GM19099 (cell line): Measurements from ENCODE around the gene MYMK.

Source experiments
- POLR2A ChIP-seq: IDR thresholded peaks from 3 replicates; pipeline ENCODE4 v1.6.1; 2011; ENCODE audit warnings: low read depth; ENCODE audit not compliant: insufficient read length; ENCODE audit errors: extremely low read depth

Gene MYMK

DNA sequence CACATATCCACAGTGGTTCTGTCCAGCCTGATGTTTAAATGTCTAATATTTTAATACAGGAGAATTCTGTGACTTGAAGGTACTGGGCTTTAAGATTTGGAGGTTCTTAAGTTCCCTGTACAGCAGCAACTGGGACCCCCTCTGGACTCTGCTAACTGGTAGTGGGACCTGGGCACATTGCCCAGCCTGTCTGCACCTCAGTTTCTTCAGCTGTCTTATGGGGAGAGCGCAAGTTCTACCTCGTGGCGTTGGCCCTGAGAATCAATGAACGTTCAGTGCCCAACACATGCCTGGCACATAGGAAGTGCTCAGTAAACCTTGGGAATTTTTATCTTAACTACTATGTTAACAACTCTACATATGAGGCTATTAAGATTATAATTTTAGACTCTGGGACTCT lies 47.3 kb downstream of the MYMK start:
- no peak for TF ChIP-seq POLR2A

DNA sequence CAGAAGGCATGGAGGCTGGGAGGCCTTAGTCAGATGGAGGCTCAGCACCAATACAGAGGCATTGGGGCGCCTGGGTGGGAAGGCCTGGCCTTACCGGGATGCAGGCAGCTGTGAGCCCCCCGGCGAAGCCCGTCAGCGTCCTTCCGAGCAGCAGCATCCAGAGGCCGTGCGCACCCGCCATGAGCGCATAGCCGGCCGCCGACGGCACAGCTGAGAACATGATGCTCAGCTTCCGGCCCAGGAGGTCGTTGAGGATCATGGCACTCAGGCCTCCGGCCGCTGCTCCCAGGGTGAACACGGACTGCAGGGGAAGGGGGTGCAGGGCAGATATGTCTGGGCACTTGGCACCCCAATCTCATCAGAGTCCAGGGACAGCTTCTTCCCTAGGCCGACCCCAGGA lies 47.8 kb downstream of the MYMK start:
- no peak for TF ChIP-seq POLR2A

DNA sequence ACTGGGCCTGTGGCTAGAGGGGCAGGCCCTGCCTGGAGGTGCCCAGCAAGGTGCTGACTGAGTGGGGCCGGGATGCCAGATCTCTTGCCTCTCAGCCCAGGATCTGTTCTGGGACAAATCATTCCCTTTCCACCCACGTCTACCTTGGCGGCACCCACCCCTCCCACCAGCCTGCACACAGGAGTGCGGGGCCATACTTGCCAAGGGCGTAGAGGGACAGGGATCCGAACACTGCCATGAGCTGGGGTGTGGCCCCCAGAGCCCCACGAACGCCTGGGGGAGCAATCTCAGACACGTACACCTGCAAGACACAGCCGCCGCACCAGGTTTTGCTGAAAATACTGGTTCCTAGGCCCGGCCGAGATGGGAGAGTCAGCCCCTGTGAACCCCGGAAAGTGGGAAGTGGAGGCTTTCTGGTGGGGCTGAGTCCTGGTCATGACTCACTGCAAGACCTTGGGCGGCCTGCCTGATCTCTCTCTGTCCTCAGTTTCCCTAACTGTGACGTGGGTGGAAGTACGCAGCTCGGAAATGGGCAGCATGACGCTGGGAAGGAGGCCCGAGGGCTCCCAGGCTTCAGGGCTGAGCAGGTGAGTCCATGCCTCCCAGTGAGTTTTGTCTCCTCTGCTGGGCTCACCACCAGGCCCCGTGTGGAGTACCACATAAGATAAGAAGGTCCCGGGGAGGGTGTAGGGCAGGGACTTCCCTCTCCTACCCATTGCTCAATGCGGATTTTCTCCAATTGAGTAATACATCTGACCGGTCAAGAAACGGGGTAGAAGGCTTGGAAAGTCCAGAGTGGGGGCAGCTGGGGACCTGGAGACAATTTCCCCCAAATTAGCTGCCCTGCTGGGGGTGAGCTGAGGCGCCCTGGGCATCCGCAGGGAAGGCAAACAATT lies 48.5 kb downstream of the MYMK start:
- TF ChIP-seq POLR2A: no peak

- no peak for TF ChIP-seq POLR2A
Measured at GRCh38 chr9:133475292-133476012, 49.3 kb downstream of the MYMK start.

- no peak for TF ChIP-seq POLR2A
Measured at GRCh38 chr9:133474853-133475252, 49.9 kb downstream of the MYMK start.

DNA sequence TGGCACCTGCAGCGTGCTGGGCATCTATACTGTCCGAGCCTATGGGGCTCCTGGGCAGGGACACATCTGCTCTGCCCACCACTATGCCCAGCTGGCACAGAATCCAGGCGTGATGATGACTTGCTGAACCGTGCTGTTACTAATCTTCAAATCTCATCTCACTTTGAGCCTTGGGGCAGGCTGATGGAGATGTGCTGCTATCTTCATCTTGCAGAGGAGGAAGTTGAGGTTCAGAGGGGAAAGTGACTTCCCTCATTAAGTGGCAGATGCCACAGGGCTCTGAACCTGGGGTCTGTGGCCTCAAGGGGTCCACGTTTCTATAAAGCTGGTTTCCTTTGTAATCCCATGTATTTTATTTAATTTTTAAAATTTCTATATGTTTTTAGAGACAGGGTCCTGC lies 50.5 kb downstream of the MYMK start:
- TF ChIP-seq POLR2A: no peak

GRCh38 chr9:133473743-133474142 lies 51.0 kb downstream of the MYMK start:
- TF ChIP-seq POLR2A: no peak

DNA sequence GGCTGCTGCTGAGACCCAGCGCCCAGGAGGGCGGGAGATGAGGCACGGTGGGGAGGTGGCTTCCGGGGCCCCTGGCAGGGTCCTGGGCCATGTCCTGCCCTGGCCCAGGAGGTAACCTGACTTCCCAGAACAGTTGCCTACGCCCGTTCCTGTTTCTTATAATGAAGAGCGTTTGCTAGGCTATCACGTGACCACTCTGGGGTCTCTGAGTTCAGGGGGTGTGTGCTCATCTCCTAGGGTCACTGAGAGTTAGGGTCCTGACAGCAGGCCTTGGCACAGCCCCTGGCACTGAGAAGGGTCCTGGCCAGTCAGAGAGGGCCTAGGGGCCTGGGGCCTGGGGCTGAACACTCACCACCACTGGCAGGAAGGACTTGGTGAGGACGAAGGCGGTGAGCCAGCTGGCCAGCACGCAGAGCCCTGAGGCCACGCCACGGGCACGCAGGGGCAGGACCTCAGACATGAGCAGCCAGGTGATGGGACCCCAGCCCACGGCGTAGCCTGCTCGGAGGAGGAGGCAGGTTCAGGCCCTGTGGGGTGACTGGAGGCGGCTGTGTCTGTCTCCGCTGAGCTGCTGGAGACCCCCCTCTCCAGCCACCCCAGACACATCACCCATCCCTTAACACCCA lies 51.9 kb downstream of the MYMK start:
- no peak for TF ChIP-seq POLR2A

DNA sequence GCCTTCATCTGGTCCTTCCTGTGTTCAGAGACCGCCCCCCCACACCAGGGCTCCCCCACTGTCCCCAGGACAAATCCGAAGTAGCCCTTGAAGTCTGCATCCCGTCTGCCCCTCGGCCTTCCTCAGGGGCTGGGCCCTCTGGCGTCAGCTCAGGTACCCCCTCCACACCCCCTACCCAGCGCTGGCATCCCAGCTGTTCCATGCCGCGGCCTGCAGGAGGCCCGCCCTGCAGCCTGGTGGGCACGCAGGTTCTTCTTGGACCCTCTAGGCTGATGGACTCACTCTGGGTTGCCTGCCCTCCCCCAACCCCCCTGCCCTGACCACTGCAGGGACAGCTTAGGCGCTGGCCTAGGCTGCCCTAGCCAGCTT lies 52.5 kb downstream of the MYMK start:
- TF ChIP-seq POLR2A: no peak

GRCh38 chr9:133471551-133472276 lies 53.0 kb downstream of the MYMK start:
- TF ChIP-seq POLR2A: no peak

GRCh38 chr9:133470988-133471387 lies 53.8 kb downstream of the MYMK start:
- no peak for TF ChIP-seq POLR2A

GRCh38 chr9:133470427-133470924 lies 54.3 kb downstream of the MYMK start:
- no peak for TF ChIP-seq POLR2A

- TF ChIP-seq POLR2A: peak; percentile 14
Measured at GRCh38 chr9:133468777-133469421, 55.9 kb downstream of the MYMK start.

- TF ChIP-seq POLR2A: no peak
Measured at GRCh38 chr9:133468374-133468773, 56.4 kb downstream of the MYMK start.

- no peak for TF ChIP-seq POLR2A
Measured at GRCh38 chr9:133467101-133467500, 57.7 kb downstream of the MYMK start.

GRCh38 chr9:133465984-133466383 lies 58.8 kb downstream of the MYMK start:
- no peak for TF ChIP-seq POLR2A
